Astrocyte (in vitro differentiated cells and primary cell): ENCODE results near the gene IL27RA.

Source experiments
- CTCF ChIP-seq: IDR thresholded peaks from 2 replicates; pipeline ENCODE4 v1.5.1; 2011; ENCODE audit warnings: low read depth, mild to moderate bottlenecking, inconsistent platforms, low read length, moderate library complexity; ENCODE audit not compliant: insufficient read depth
- EZH2 ChIP-seq: IDR thresholded peaks from 2 replicates; pipeline ENCODE4 v1.6.1; 2012; ENCODE audit warnings: mild to moderate bottlenecking, low read length, inconsistent platforms; ENCODE audit not compliant: insufficient read depth

- TF ChIP-seq CTCF (no peak), EZH2 (no peak)
Measured at GRCh38 chr19:14085309-14085995, 53.9 kb downstream of the IL27RA start, which contains the start of gene C19orf67.
